HG03439 (cell line): ENCODE data around the gene TP53BP1.
A peak's percentile ranks its signal among the peaks of the same experiment; 100 is the strongest.

Experiments
- ATAC-seq: cut with Tn5 transposase; IDR thresholded peaks from one replicate; pipeline ENCODE4 v1.9.1; 2021; ENCODE audit warnings: mild to moderate bottlenecking, moderate library complexity; ENCODE audit not compliant: unreplicated experiment

Gene TP53BP1

DNA sequence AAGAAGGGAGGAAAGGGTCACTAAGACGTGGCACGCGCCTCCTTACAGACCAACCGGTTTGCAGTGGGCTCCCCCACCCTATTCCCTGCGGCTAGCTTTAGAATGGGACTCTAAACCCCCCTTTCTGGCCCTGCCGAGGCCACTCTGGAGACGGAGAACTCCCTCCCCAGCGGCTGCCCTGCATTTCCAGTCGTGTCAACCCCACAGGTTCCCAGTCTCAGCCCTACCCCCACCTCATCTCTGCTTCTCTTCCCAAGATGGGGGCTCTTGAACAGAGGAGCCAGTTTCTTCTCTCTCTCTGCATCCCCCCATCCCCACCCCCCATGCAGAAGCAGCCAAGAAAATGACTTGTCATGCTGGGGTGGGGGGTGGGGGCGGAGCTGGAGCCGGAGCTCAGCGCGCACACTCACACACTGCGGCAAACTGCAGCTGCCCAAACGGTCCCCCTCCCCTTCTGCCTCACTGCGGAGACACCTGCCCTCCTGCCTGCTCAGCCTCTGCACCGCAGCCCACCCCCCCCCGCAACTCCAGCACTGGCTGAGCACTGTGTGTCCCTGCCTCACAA, 25.3 kb upstream of the TP53BP1 start:
- no peak for ATAC-seq

DNA sequence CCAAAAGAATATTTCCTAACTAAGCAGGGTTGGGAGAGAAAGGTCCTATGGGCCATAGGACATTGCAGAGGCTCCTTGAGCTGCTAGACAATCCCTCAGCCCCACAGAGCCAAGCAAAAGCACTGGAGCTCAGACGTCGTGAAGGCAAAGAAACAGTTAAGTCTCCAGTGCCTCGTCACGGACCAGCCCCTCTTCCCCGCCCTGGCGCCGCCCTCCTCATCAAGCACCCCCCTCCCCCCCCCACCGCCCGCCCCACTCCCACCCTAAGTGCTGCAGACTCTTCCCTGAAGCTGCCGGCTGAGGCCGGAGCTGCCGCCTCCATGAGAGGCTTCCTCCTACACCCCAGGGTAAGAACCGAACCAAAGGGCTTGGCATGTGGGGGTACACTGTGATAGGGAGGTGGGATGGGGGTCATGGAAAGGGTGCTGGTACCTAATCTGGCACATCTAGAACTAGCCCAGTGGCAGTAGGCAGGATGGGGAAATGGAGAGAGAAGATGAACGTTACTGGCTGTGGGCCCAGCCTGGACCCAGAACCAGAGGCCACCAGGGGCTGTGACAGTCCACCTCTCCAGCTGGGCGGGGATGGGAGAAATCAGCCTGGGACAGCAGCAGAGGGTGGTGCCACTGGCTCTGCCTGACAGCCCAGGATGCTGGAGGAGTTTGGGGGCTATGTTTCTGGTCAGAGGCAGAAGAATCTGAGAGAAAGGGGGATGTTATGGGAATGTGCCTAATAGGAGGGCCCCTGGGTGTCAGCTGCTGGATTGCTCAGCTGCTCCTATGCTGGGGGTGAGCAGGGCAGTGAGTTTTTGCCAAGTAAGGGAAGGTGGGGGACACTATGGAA, 24.6 kb upstream of the TP53BP1 start, which contains the start of gene MAP1A:
Gene MAP1A (plus strand): TSS at position 255 of the 843 bp plus-strand sequence. CDS start 3,866 bp downstream, outside the sequence.
- no peak for ATAC-seq

DNA sequence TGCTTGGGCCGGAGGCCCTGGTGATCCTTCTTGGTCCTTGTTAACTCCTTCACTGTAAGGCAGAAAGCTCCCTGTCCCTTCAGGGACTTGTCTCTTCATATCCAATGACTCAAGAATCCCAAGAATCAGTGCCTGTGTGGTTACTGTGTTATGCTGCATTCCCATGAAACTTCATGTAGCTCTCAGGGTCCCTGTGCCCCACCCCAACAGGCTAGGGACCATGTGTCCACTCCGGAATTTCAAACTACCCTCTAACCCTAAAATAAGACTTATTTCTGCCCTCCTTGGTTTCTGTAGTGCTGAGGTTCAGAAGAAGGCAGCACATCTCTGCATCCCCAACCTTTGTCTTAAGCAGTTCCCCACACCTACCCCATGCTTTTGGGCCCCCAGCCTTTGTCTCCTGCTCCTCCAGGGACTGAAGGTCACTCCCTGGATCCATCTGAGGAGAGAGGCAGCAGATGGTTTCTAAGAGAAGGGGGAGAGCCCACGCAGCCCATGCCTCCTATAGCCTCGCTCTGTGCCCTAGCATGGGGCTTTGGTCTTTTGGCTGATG, 23.9 kb upstream of the TP53BP1 start:
- ATAC-seq = no peak

DNA sequence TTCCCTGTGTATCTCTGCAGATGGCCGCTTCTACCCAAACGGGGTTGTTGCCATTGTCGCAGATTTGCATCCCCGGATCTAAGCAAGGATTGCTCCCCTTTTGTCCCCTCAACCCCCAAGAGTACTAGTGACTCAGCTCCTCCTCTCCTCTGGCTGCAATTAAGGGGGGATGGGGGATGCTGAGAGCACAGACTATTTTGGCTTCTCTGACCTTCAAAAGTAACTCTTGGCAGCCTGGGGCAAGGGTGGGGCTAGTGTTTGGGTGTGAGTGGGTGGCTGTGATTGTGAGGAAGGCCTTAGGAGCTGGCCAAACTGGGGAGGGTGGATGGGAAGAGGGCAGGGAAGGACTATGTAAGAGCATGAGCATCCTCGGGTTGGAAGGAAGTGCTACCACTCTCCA, 23.2 kb upstream of the TP53BP1 start:
- no peak for ATAC-seq

DNA sequence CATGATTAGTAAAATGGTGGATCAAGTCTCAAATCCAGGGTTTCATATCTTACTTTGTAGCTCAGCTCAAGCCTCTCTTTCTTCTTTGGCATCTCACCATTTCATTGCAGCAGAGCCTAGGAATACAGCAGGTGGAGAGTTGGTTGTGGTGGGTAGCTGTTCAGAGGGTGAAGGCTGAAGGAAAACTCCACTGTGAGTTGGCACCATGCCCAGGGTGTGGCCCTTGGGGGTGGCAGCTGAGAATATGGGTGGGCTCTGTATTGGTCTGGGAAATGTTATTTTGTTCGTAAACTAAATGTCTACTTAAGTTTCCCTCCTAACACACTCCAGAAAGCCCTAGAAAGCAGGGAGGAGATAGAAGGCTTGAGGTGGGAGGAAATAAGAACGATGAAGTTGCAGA, 22.8 kb upstream of the TP53BP1 start:
- no peak for ATAC-seq

DNA sequence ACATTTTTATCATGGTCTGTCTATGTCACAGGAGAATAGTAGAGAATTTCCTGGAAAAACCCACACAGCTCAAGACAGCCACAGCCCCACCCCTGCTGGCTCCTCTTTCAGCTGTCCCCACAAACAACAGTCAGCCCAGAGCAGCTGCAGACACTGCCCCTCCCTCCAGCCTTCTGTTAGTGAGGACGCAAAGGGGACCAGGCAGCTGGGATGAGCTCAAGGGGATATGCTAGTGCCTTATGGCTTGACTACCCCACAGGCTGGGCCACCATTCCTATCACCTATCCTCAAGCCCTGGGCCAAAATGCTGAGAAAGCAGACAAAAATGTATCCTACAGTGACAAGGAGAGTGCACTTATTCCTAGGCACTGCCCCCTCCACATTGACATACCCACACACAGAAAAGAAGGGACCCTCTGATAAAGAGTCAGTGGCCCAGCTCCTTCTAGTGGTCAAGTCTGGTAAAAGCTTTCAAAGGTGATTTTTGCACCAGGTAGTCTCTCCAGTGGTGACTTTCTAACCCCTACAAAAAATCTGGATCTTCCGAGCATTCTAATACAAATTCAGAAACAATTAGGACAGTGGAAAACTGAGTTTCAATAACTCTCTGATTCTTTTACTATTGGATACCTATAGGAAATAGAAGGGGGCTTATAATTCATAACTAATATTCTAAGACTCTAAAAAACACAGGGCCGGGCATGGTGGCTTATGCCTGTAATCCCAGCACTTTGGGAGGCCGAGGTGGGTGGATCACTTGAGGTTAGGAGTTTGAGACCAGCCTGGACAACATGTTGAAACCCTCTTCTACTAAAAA, 21.5 kb upstream of the TP53BP1 start:
- no peak for ATAC-seq

DNA sequence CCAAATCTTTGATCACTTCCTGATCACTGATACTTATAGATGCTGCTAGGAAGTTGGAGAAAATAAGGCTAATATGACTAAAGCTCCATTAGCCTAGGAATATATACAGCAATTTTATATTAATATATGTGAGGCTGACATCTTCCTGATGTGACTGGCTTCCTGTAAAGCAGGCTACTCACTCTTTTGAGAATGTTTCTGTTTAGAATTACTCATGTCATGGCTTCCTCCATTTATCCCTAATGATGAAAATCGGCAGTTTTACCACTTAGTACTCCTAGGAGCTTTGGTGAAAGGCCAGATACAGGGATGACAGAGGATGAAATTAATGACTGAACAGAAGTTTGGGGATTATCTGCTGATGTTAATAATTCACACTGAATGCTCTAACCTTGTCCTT, 20.6 kb upstream of the TP53BP1 start:
- no peak for ATAC-seq

DNA sequence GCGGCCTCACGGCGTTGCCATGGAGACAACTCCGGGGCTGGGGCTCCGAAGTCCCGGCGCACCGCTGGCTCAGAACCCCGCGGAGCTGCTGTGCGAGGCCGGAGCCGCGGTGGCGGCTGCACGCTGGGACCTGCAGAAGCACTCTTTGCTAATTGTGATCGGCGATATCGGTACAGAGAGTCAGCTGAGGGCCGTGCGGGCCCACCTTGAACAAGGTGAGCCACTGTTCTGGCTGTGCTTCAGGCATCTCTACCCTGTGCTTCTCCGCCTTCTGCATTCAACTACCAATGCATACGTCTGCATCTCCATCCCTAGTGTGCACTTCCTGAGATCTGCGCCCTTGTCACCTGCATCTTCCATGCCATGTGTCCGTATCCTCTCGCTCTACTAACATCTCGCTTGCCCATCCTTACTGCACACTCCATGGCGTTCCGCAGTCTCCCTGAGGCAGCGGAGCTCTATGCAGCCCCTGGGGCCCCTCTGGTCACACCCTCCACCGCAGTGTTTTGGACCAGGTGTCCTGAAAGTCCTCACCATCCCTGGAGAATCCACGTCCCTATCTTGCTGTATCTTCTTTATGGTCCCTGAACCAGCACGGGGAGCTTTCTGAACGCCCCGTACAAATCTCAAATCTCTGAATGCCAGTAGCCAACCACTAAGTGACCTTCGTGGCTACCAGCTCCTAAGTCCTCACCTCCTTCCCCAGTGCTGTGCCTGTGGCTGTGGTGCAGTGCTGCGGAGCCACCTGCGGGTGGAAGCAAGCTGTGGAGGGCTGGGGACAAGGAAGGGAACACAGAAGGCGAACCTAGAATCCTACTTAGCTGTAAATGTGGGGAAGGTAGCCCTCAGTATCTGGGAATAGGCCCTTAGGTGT, 18.3 kb upstream of the TP53BP1 start:
- ATAC-seq = no peak

DNA sequence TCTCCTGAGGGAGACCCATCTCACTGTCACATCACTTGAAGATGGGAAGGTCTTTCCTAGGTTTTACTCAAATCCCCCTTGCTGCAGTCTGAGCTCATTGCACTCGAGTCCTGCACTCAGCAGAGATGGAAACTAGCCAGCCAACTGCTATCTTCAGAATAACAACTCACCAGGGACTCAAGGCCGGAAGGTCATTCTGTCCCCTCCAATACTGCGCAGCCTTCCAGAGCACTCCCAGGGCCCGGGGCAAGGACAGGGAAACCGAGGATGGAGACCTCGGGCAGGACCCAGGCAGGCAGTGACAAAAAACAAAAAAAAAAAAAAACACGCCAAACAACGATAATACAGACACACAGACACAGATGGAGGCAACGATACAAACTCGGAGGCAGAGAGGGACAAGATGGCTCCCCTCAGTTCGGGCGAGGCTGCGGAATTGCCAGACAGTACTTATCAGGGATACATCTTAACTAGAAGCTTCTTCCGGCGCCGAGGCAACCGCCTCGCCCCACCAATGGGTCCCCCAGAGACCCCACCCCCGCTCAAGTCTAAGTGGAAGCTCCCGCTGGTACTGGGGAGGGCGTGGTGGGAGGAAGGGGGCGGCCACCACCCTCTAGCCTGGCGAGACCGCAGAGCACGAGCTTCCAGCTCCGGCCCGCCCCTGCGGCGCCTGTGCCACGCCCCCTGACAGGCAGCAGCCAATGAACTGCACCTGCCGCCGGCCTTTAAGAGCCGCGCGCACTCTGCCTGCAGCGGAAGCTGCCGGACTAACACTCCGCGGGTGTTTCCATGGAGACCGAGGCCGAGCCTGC, 17.4 kb upstream of the TP53BP1 start:
- peak; percentile 98 for ATAC-seq

DNA sequence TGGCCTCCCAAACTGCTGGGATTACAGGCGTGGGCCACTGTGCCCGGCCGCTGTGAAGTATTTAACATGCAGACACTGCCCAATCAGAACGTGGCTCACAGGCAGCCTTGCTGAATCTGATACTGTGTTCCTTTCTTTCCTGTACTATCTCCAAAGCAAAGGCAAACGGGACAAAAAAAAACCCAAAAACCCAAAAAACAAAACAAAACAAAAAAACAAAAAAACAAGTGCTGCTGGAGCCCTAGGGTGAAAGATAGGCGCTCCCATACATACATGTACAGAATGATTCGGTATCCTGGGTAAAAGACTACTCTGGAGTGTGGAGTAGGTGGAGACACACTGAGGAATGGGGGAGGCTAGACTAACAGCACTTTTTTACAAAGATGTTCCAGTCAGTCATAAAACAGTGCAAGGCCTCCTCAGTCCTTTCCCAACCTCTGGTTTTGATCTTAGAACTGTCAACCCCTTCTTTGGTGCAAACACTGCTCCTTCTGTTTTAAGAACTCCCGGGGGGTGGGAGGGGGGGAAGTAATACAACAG, 16.8 kb upstream of the TP53BP1 start:
- no peak for ATAC-seq

DNA sequence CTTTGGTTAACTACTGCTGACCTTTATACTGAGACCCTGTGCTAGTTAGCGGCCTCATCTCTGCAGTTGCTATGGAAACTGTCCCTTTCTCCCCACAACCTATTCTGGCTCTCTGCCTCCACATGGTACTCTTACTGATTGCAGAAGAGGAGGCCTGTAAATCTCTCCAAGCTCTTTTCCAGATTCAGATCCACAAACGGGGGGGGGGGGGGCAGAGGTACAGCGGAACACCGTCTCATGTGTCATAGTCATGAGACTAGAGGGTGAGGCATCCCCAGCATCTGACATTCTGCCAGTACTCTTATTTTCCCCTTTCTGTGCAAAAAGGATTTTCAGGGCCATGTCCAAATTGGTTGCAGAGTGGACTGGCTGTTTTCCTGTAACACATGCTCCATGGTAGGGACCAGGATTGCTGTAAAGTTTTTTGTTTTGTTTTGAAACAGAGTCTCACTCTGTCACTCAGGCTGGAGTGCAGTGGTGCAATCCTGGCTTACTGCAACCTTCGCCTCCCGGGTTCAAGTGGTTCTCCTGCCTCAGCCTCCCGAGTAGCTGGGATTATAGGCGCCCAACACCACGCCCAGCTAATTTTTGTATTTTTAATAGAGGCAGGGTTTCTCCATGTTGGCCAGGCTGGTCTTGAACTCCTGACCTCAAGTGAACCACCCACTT, 16.2 kb upstream of the TP53BP1 start:
- no peak for ATAC-seq

DNA sequence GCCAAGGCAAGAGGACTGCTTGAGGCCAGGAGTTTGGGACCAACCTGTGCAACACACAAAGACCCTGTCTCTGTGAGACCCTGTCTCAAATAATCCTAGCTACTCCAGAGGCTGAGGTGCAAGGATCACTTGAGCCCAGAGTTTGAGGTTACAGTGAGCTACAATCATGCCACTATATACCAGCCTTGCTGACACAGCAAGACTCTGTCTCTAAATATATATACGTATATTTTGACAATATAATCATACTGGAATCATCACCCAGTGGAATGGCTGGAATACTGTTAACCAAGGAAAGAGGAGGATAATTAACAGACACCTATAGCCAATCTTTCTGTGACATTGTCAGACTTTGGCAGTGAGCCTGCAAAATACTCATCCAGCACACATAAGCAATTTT, 15.5 kb upstream of the TP53BP1 start:
- ATAC-seq = no peak

DNA sequence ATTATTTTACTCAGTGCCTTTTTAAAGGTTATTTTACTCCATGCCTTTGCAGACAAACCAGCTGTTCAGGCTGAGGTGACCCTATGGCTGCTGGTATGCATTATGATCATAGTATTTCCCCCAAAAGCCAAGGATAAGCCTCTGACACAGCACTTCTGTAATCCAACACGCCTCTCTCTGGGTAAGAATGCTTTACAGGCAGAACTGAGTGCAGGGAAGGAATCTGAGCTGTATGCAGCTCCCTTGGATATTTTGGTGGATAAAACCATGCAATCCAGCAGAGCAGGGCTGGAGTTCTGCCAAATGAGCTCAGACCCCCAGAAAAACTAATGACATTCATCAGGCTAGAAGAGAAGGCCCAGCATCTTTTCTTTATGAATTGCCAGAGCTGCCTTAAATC, 12.8 kb upstream of the TP53BP1 start:
- no peak for ATAC-seq

DNA sequence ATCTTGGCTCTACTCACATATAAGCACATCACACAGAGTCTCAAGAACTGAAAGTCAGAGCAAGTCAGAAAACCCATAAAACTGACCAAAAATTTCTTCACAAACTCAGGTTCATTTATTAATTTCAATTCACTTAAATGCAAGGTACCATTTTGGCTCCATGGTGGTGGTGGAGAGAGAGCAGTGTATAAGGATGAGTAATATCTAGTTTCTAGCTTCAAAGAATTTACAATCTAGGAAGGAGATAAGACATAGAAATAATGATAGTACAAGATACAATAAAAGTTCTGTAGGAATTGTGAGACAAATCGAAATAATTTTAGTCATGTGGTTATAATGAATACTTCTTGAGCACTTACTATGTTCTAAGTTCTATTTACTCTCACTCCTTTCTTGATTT, 6.7 kb upstream of the TP53BP1 start:
- ATAC-seq = no peak

DNA sequence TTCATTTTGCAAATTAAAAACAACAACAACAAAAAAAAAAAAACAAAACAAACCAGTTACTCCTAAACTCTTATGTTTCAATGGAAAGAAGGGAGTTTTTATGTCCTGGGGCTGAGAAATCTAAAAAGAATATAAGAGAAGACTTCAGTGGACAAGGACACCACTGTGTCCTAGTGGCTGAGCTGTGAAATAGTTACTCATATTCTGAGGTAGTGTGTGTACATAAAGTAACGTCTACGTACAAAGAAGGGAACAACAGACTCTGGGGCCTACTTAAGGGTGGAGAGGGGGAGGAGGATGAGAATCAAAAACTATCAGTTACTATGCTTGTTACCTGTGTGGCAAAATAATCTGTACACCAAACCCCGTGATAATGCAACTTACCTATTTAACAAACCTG, 6.0 kb upstream of the TP53BP1 start:
- no peak for ATAC-seq

DNA sequence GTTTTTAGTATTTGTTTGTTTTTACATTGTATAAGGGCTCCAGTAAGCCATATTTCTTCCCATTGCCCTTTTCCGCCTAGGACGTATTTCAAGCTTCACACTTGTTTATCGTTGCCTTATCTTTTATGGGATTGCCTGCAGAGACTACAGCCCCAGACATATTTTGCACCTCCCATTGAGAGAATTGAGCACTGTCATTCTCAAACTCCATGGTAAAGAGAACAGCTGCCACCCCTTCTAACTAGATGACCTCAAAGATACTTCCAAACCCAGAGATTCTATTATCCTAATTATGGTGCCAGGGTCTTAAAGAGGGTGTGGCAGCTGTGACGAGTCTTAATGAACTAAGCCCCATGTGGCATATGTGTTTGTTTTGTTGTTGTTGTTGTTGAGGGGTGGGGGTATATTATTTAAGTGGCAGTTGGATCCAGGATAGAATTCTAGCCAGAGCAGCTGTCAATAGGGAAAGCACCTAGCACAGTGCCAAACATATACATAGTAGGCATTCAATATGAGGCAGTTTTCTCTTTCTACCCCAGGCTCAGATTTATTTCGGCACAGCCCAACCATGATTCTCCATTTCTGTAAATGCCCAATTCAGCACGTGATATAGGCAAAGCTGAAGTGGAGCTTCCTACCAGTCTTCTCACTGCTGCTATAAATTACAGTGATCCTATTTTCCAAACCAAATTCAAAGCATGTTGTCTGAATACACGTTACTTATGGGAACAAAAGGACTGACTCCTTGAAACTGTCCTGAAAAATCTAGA, 932 bp upstream of the TP53BP1 start:
- ATAC-seq = no peak

DNA sequence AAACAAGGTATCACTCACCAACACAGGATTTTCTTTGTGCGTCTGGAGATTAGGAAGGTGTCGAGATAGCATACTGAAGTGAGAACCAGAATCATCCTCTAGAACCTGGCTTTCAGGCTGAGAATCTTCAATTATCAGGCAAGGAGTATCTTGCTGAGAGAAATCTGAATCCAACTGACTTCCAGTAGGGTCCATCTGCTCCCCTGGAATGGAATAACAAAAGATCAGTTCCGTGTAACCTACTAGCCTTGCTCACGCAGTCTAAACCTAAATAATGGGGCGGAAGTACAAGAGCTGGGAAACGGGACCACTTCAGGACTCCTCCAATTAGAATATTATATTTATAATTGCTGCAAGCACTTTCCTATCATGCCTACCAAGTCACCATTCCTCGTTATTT, 690 bp downstream of the TP53BP1 start:
- no peak for ATAC-seq

DNA sequence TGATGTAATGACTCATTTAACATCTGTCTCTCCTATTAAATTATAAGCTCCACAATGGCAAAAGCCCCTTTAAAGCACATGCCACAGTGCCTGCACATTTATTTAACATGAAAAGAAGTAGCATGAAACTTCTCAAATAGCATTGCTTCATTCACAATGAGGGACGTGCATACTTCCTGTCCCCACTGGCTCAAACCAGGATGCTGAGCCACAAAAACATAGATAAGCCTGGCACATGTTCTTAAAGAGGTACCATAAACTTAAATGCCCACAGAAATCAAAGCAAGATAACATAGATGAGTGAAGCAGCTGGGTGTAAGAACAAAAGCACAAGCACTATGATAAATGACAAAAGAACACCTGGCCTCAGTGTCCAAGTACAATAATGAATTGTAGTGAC, 3.8 kb downstream of the TP53BP1 start:
- ATAC-seq = no peak
